Stimulated activated naive CD8-positive, alpha-beta T cell treated with anti-CD3 and anti-CD28 coated beads, Interleukin-15, Interleukin-2, amounts not matched to agents 100 ng/mL and 50 ng/mL, for 24 hours (primary cell): ENCODE data around the gene AP1S3.
A peak's percentile ranks its signal among the peaks of the same experiment; 100 is the strongest.
"Not testable (repeated sequence)": the region's sequence is repeated elsewhere in the genome, so short reads cannot be mapped to it uniquely, and the experiment has no call there.

Source experiments
- H3K27ac Mint-ChIP-seq: one replicate; pipeline ENCODE4 v1.8.0; 2021; ENCODE audit warnings: mild to moderate bottlenecking, mixed read lengths
- H3K27me3 Mint-ChIP-seq: one replicate; pipeline ENCODE4 v1.8.0; 2021; ENCODE audit warnings: mixed read lengths
- H3K36me3 Mint-ChIP-seq: one replicate; pipeline ENCODE4 v1.8.0; 2021; ENCODE audit warnings: low read depth, mixed read lengths
- H3K4me1 Mint-ChIP-seq: one replicate; pipeline ENCODE4 v1.8.0; 2021; ENCODE audit warnings: low read depth, mixed read lengths
- H3K4me3 Mint-ChIP-seq: one replicate; pipeline ENCODE4 v1.8.0; 2021; ENCODE audit warnings: mild to moderate bottlenecking, mixed read lengths
- H3K9me3 Mint-ChIP-seq: one replicate; pipeline ENCODE4 v1.8.0; 2021; ENCODE audit warnings: mixed read lengths

Gene AP1S3

DNA sequence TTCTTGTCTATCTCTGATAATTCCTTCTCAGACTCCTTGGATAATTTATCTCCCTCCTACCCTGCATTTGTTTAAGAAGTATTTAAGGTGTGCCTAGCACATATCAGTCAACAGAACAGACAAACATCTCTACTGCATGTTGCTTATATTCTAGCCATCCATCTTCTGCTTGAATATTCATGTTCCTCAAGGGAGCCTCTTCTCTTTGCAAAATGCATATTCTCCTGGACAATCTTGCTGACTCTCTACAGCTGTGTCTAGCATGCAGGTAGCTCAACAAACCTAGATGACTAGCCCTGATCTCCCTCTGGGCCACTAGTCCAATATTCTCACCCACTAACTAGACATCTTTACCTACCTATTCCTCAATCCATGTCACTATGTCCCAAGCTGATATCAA, 70.0 kb downstream of the AP1S3 start:
- H3K36me3 Mint-ChIP-seq: peaks cover 13% of the 10 kb centered on the region
- H3K4me1 Mint-ChIP-seq: peaks cover 5% of the 10 kb centered on the region
- H3K4me3 Mint-ChIP-seq: no peak overlapping the region
- H3K27me3 Mint-ChIP-seq: no peaks in the 10 kb centered on the region
- H3K9me3 Mint-ChIP-seq: no peaks in the 10 kb centered on the region
- no peak overlapping the region for H3K27ac Mint-ChIP-seq

GRCh38 chr2:223765221-223765785, 72.1 kb downstream of the AP1S3 start:
- Mint-ChIP-seq H3K4me3 (no peak overlapping the region), H3K36me3 (peaks cover 13% of the 10 kb centered on the region), H3K9me3 (no peaks in the 10 kb centered on the region), H3K27ac (no peak overlapping the region), H3K4me1 (peaks cover 23% of the 10 kb centered on the region), H3K27me3 (no peaks in the 10 kb centered on the region)

- Mint-ChIP-seq H3K27me3 (no peaks in the 10 kb centered on the region), H3K27ac (no peak overlapping the region), H3K9me3 (no peaks in the 10 kb centered on the region), H3K4me3 (no peak overlapping the region), H3K36me3 (peaks cover 13% of the 10 kb centered on the region), H3K4me1 (peaks cover 27% of the 10 kb centered on the region)
These were observed 72.6 kb downstream of the AP1S3 start for GRCh38 chr2:223764796-223765195.

GRCh38 chr2:223762853-223763252, 74.5 kb downstream of the AP1S3 start:
- Mint-ChIP-seq H3K27me3 (no peaks in the 10 kb centered on the region), H3K4me1 (peaks cover 26% of the 10 kb centered on the region), H3K9me3 (no peaks in the 10 kb centered on the region), H3K27ac (no peak overlapping the region), H3K4me3 (no peak overlapping the region), H3K36me3 (peaks cover 9% of the 10 kb centered on the region)

GRCh38 chr2:223761746-223762145, 75.6 kb downstream of the AP1S3 start:
- peak overlapping the region; percentile 40 for H3K27ac Mint-ChIP-seq
- H3K4me1 Mint-ChIP-seq: peaks cover 26% of the 10 kb centered on the region
- not testable (repeated sequence) for H3K9me3 Mint-ChIP-seq, H3K36me3 Mint-ChIP-seq, H3K27me3 Mint-ChIP-seq, H3K4me3 Mint-ChIP-seq

GRCh38 chr2:223760838-223761502, 76.4 kb downstream of the AP1S3 start:
- Mint-ChIP-seq H3K36me3 (no peaks in the 10 kb centered on the region), H3K9me3 (no peaks in the 10 kb centered on the region), H3K4me3 (peak overlapping the region; percentile 3), H3K27ac (peak overlapping the region; percentile 67), H3K4me1 (peaks cover 26% of the 10 kb centered on the region), H3K27me3 (no peaks in the 10 kb centered on the region)

GRCh38 chr2:223759569-223760430, 77.6 kb downstream of the AP1S3 start:
- Mint-ChIP-seq H3K4me3 (no peak overlapping the region), H3K27me3 (no peaks in the 10 kb centered on the region), H3K4me1 (peaks cover 26% of the 10 kb centered on the region), H3K27ac (peak overlapping the region; percentile 66), H3K36me3 (no peaks in the 10 kb centered on the region), H3K9me3 (no peaks in the 10 kb centered on the region)

DNA sequence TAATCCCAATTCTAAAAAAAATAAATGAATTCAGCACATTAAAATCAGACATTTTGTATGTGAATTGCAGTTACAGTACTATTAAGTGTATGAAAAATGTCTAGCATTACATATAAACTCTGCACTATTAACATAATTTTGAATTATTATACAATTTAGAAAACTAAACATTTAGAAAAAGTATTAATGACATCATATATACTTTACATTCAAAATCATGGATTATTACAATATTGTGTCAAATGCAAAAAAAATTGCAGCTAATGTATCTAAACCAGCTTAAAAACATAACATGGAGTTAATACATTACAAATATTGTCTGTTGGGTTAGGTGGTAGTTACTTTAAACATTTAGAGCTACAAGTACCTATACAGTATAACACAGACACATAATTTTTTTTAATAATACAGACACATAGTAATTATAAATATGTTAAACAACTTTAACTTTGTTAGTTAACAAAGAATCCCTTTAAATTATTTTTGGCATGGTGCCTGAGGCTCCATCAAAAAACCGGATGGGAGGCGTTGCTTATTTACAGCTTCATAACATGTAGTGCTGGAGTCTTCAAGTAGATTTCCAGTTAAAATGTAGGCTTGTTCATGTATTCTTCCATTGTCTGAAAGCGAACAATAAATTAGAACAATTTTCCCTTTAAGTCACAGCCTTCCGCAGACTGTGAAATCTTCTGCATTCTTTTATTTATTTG, 79.1 kb downstream of the AP1S3 start:
- Mint-ChIP-seq H3K27ac (no peak overlapping the region), H3K36me3 (no peaks in the 10 kb centered on the region), H3K27me3 (no peaks in the 10 kb centered on the region), H3K4me1 (peaks cover 26% of the 10 kb centered on the region), H3K9me3 (no peaks in the 10 kb centered on the region), H3K4me3 (no peak overlapping the region)

GRCh38 chr2:223753940-223754339, 83.4 kb downstream of the AP1S3 start:
- H3K36me3 Mint-ChIP-seq: no peaks in the 10 kb centered on the region
- H3K27me3 Mint-ChIP-seq: peaks cover 7% of the 10 kb centered on the region
- H3K4me3 Mint-ChIP-seq: no peak overlapping the region
- no peak overlapping the region for H3K27ac Mint-ChIP-seq
- peaks cover 3% of the 10 kb centered on the region for H3K9me3 Mint-ChIP-seq
- H3K4me1 Mint-ChIP-seq: no peaks in the 10 kb centered on the region

DNA sequence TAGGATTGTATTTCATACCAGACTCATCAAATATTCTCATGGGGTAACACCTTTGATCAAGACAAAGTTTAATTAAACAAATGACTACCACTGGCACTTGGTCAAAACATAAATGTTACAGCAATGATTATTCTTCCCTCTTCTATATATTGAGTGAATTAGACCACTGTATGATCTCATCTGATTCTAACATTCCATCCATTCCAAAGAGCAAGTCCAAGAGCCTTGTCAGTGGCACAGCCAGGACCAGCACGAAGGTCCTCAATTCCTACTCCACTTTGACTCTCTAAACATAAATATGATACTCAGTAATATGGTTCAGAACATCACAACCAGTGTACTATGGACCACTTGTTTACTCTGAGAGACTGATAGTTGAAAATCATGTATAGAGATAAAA, 86.4 kb downstream of the AP1S3 start:
- Mint-ChIP-seq H3K27me3 (peaks cover 13% of the 10 kb centered on the region), H3K4me3 (no peak overlapping the region)

GRCh38 chr2:223747392-223748042, 89.9 kb downstream of the AP1S3 start:
- no peaks in the 10 kb centered on the region for H3K4me1 Mint-ChIP-seq
- H3K36me3 Mint-ChIP-seq: no peaks in the 10 kb centered on the region
- no peak overlapping the region for H3K4me3 Mint-ChIP-seq
- H3K9me3 Mint-ChIP-seq: peaks cover 3% of the 10 kb centered on the region
- peaks cover 21% of the 10 kb centered on the region for H3K27me3 Mint-ChIP-seq
- H3K27ac Mint-ChIP-seq: no peak overlapping the region

More for the DNA sequence above, 86.4 kb downstream of the AP1S3 start:
- Mint-ChIP-seq H3K36me3 (no peaks in the 10 kb centered on the region), H3K27ac (no peak overlapping the region), H3K9me3 (peaks cover 3% of the 10 kb centered on the region), H3K4me1 (no peaks in the 10 kb centered on the region)

- Mint-ChIP-seq H3K4me3 (no peak overlapping the region), H3K36me3 (no peaks in the 10 kb centered on the region), H3K4me1 (no peaks in the 10 kb centered on the region), H3K27me3 (peaks cover 21% of the 10 kb centered on the region), H3K27ac (no peak overlapping the region), H3K9me3 (peaks cover 3% of the 10 kb centered on the region)
These were observed 90.8 kb downstream of the AP1S3 start for GRCh38 chr2:223746611-223747010.

DNA sequence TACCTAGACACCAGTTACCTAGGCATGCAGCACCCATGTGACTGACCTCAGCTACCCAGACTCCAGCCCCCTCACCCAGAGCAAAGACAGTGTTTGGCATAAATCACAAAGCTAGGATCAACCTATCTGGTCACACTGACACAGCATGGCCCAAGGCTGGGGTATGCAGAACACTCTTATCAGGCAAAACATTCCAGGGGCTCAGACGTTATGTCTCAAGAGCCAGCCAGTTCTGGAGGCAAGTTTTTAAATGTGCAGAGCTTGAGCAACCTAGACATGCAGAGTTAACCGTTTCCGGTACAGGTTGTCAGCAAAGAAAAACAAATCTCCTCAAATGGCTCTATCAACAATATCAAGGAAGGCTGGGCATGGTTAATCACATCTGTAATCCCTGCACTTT, 92.8 kb downstream of the AP1S3 start:
- no peaks in the 10 kb centered on the region for H3K4me1 Mint-ChIP-seq

DNA sequence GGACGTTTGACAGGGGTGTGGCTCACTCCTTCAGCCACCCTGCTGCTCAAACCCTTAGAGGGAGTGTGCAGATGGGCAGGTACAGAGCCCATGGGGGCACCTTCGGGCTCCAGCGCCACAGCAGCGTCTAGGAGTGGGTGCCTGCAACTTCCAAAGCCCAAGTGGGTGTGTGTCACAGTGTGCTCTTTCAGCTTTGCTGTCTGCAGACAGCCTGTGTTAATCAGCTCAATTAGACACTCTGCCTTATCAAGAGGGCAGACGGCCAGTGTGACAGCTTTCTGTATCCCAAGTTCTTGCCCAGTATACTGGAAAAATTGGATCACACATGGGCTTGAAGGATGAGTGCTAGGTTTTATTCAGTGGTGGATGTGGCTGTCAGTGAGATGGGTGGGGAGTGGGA, 96.7 kb downstream of the AP1S3 start:
- H3K4me3 Mint-ChIP-seq: no peak overlapping the region
- H3K4me1 Mint-ChIP-seq: no peaks in the 10 kb centered on the region
- no peaks in the 10 kb centered on the region for H3K36me3 Mint-ChIP-seq
- H3K9me3 Mint-ChIP-seq: no peaks in the 10 kb centered on the region
- peaks cover 9% of the 10 kb centered on the region for H3K27me3 Mint-ChIP-seq
- no peak overlapping the region for H3K27ac Mint-ChIP-seq

More for the DNA sequence above, 92.8 kb downstream of the AP1S3 start:
- Mint-ChIP-seq H3K9me3 (no peaks in the 10 kb centered on the region), H3K27ac (no peak overlapping the region), H3K4me3 (no peak overlapping the region), H3K27me3 (peaks cover 17% of the 10 kb centered on the region), H3K36me3 (no peaks in the 10 kb centered on the region)
